K562 (cell line): ENCODE measurements around the gene RACK1. TPM values are rescaled to one million over a fixed set of nuclear protein-coding genes. Genes with fewer than 3 reads are reported as not detected.
A peak's percentile ranks its signal among the peaks of the same experiment; 100 is the strongest.

ENCODE experiments used
- ATF4 ChIP-seq: fragments of 450-650 bp; formaldehyde crosslinking; IDR thresholded peaks from 2 replicates; pipeline ENCODE4 v1.4.0; 2022; ENCODE audit warnings: mild to moderate bottlenecking, moderate library complexity
- GATAD2B ChIP-seq: fragments of 450-650 bp; IDR thresholded peaks from 2 replicates; pipeline ENCODE4 v1.6.1; 2017; ENCODE audit warnings: mild to moderate bottlenecking, borderline replicate concordance
- HNRNPL ChIP-seq: fragments of 200-400 bp; formaldehyde crosslinking; IDR thresholded peaks from 2 replicates; pipeline ENCODE4 v1.6.1; 2017; ENCODE audit warnings: low read depth, mild to moderate bottlenecking, low read length
- MITF ChIP-seq: IDR thresholded peaks from 2 replicates; pipeline ENCODE4 v1.6.1; 2014; ENCODE audit warnings: antibody characterized with exemption
- MTF1 ChIP-seq: fragments of 250-450 bp; sonication (Bioruptor Pico); IDR thresholded peaks from 2 replicates; pipeline ENCODE4 v1.9.0; 2021; ENCODE audit warnings: moderate library complexity, mild to moderate bottlenecking, inconsistent platforms, borderline replicate concordance
- MXI1 ChIP-seq: IDR thresholded peaks from 2 replicates; pipeline ENCODE4 v1.6.1; 2011; ENCODE audit warnings: low read depth, mild to moderate bottlenecking, improper control_type of control experiment, low read length
- ZFX ChIP-seq: sonication (generic); formaldehyde crosslinking; IDR thresholded peaks from 2 replicates; pipeline ENCODE4 v1.8.0; 2022; ENCODE audit warnings: mild to moderate bottlenecking, missing genetic modification reagents, moderate library complexity
- ZNF398 ChIP-seq: fragments of 250-450 bp; sonication (Bioruptor Pico); IDR thresholded peaks from 2 replicates; pipeline ENCODE4 v1.8.0; 2021; ENCODE audit warnings: moderate library complexity, mild to moderate bottlenecking, inconsistent platforms
- ZNF583 ChIP-seq: fragments of 250-450 bp; sonication (Bioruptor Pico); IDR thresholded peaks from 2 replicates; pipeline ENCODE4 v1.4.0; 2020
- polyA plus RNA-seq, 8 experiments: library from polyadenylated mRNA; depleted of rRNA in 4 of 8; stranded (reverse) in 5 of 8; unstranded in 3 of 8; fragments of >200 nt; fragmentation: Nextera tagmentation in 2 of 8; fragmentation: Illumina TruSeq in 1 of 8; extraction: Ambion mirVana in 2 of 8; extraction: Trizol in 1 of 8; gene quantifications; 2 replicates each; pipeline versions ENCODE4 v1.2.1 to v1.2.3, GENCODE V29; 2011 to 2014; ENCODE audit warnings: inconsistent platforms in 1 of 8, missing spikeins in 1 of 8
- total RNA-seq, 7 experiments: library from RNA; depleted of rRNA in 6 of 7; stranded (reverse); fragments of >200 nt in 6 of 7; fragmentation: Illumina TruSeq in 2 of 7; extraction: Trizol in 2 of 7; gene quantifications; 2 replicates each; pipeline versions ENCODE4 v1.2.1 to v1.2.3, GENCODE V29; 2011 to 2021; ENCODE audit warnings: low replicate concordance in 1 of 7
- TF ChIP-seq, protein P1 (sequence below): fragments of 250-450 bp; sonication (Bioruptor Pico); IDR thresholded peaks from 2 replicates; pipeline ENCODE4 v1.4.0; 2020
- TF ChIP-seq, protein P2 (sequence below): sonication (generic); formaldehyde crosslinking; IDR thresholded peaks from 2 replicates; pipeline ENCODE4 v1.4.0; 2020; ENCODE audit warnings: mild to moderate bottlenecking, missing genetic modification reagents
- TF ChIP-seq, protein P3 (sequence below): fragments of 450-650 bp; IDR thresholded peaks from 2 replicates; pipeline ENCODE4 v1.6.1; 2016
- TF ChIP-seq, protein P4 (sequence below): fragments of 250-450 bp; sonication (Bioruptor Pico); IDR thresholded peaks from 2 replicates; pipeline ENCODE4 v1.8.0; 2021; ENCODE audit warnings: moderate library complexity, mild to moderate bottlenecking, inconsistent platforms

RACK1 gene
- total and polyA plus RNA-seq, 9 of the 15 experiments (the other 6 are each of a cell fraction or from before 2014, with no cell fraction given) = 2,303 to 5,311 (median 3,833) TPM

GRCh38 chr5:181204113-181204825 lies 39.4 kb downstream of the RACK1 start (continued):
- TF ChIP-seq ATF4 (CRISPR knock-in tag) (no peak), MTF1 (CRISPR knock-in tag) (no peak), GATAD2B (peak; percentile 31; the same call in 1 of the 2 replicates), MITF (no peak), MXI1 (no peak), ZNF398 (CRISPR knock-in tag) (no peak), ZFX (no peak), HNRNPL (no peak), ZNF583 (CRISPR knock-in tag) (no peak)
- TF ChIP-seq, protein P1, sequence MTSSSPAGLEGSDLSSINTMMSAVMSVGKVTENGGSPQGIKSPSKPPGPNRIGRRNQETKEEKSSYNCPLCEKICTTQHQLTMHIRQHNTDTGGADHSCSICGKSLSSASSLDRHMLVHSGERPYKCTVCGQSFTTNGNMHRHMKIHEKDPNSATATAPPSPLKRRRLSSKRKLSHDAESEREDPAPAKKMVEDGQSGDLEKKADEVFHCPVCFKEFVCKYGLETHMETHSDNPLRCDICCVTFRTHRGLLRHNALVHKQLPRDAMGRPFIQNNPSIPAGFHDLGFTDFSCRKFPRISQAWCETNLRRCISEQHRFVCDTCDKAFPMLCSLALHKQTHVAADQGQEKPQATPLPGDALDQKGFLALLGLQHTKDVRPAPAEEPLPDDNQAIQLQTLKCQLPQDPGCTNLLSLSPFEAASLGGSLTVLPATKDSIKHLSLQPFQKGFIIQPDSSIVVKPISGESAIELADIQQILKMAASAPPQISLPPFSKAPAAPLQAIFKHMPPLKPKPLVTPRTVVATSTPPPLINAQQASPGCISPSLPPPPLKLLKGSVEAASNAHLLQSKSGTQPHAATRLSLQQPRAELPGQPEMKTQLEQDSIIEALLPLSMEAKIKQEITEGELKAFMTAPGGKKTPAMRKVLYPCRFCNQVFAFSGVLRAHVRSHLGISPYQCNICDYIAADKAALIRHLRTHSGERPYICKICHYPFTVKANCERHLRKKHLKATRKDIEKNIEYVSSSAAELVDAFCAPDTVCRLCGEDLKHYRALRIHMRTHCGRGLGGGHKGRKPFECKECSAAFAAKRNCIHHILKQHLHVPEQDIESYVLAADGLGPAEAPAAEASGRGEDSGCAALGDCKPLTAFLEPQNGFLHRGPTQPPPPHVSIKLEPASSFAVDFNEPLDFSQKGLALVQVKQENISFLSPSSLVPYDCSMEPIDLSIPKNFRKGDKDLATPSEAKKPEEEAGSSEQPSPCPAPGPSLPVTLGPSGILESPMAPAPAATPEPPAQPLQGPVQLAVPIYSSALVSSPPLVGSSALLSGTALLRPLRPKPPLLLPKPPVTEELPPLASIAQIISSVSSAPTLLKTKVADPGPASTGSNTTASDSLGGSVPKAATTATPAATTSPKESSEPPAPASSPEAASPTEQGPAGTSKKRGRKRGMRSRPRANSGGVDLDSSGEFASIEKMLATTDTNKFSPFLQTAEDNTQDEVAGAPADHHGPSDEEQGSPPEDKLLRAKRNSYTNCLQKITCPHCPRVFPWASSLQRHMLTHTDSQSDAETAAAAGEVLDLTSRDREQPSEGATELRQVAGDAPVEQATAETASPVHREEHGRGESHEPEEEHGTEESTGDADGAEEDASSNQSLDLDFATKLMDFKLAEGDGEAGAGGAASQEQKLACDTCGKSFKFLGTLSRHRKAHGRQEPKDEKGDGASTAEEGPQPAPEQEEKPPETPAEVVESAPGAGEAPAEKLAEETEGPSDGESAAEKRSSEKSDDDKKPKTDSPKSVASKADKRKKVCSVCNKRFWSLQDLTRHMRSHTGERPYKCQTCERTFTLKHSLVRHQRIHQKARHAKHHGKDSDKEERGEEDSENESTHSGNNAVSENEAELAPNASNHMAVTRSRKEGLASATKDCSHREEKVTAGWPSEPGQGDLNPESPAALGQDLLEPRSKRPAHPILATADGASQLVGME (CRISPR knock-in tag) = no peak
- TF ChIP-seq, protein P2, sequence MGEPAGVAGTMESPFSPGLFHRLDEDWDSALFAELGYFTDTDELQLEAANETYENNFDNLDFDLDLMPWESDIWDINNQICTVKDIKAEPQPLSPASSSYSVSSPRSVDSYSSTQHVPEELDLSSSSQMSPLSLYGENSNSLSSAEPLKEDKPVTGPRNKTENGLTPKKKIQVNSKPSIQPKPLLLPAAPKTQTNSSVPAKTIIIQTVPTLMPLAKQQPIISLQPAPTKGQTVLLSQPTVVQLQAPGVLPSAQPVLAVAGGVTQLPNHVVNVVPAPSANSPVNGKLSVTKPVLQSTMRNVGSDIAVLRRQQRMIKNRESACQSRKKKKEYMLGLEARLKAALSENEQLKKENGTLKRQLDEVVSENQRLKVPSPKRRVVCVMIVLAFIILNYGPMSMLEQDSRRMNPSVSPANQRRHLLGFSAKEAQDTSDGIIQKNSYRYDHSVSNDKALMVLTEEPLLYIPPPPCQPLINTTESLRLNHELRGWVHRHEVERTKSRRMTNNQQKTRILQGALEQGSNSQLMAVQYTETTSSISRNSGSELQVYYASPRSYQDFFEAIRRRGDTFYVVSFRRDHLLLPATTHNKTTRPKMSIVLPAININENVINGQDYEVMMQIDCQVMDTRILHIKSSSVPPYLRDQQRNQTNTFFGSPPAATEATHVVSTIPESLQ (CRISPR knock-in tag) = no peak
- TF ChIP-seq, protein P3, sequence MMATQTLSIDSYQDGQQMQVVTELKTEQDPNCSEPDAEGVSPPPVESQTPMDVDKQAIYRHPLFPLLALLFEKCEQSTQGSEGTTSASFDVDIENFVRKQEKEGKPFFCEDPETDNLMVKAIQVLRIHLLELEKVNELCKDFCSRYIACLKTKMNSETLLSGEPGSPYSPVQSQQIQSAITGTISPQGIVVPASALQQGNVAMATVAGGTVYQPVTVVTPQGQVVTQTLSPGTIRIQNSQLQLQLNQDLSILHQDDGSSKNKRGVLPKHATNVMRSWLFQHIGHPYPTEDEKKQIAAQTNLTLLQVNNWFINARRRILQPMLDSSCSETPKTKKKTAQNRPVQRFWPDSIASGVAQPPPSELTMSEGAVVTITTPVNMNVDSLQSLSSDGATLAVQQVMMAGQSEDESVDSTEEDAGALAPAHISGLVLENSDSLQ = peak; percentile 57
- TF ChIP-seq, protein P4, sequence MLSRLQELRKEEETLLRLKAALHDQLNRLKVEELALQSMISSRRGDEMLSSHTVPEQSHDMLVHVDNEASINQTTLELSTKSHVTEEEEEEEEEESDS (CRISPR knock-in tag) = no peak
